ENCODE results near the gene NEK6. TPM values are rescaled to one million over a fixed set of nuclear protein-coding genes. Genes with fewer than 3 reads are reported as not detected.

The NEK6 gene
- total RNA-seq, 2 experiments from 2014 or later, result 5.6 to 16.4 TPM

DNA sequence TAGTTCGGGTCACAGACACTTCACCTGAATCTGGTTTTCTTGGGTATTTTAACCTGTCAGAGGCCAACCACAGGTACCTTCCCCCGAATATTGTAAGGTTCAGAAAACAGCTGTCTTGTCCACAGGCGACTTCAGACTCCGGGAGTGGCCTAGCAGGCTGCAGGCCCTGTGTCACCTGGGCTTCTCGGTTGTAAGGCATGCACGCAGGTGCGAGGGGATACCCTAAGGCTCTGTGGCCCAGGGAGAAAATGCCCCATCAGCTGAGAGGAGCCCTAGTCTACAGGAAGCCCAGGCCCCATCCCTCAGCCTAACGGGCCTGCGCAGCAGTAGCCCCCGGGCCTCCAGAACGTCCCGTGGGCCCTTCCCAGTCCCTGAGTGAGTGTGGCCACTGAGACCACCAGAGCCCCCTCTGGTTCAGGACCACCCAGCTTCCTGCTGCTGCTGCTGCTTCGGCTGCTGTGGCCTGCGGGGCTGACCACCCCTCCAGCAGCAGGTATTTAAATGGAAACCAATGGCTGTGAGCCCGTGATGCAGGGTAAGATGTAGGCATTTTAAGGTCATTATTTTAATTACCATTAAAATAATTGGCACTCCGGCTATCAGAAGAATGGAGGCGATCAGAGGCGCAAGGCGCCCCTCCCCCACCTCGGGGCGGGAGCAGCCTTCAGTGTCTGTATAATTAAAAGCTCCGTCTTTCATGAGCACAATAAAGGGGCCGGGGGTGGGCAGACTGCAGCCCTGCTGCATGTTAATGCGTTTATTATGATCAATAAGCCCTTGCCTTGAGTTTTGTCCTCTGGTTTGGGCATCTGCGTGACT lies 92.1 kb downstream of the NEK6 start:
- POLR2A ChIA-PET, result no interaction called here
- no peaks in the 10 kb centered on the region for H3K9me3 ChIP-seq (ENCODE audit: low read length)
- H3K9me2 ChIP-seq (ENCODE audit: insufficient read depth, low read length), result no peaks in the 10 kb centered on the region
- no peak overlapping the region for H3K4me3 ChIP-seq (ENCODE audit: low read depth, low read length, poor library complexity, severe bottlenecking)
- intact Hi-C loops (cut with micrococcal nuclease; ENCODE audit: unreplicated experiment), result no loop called here
- H2AFZ ChIP-seq (ENCODE audit: low read length), result no peak overlapping the region
- H3K4me2 ChIP-seq (ENCODE audit: low read length), result no peak overlapping the region
- CTCF ChIA-PET (ENCODE audit: unreplicated experiment), result no interaction called here
- H3K36me3 ChIP-seq (ENCODE audit: insufficient read depth, low read length), result peaks cover 65% of the 10 kb centered on the region
- H3K4me1 ChIP-seq (ENCODE audit: insufficient read depth, low read length, poor library complexity, severe bottlenecking), result no peaks in the 10 kb centered on the region
- DNase-seq (ENCODE audit: low spot score), result no peak
- H4K20me1 ChIP-seq (ENCODE audit: insufficient read depth, low read length), result no peaks in the 10 kb centered on the region
- no peaks in the 10 kb centered on the region for H3K79me2 ChIP-seq (ENCODE audit: insufficient read depth, low read depth, low read length)
- TF ChIP-seq, protein P1, sequence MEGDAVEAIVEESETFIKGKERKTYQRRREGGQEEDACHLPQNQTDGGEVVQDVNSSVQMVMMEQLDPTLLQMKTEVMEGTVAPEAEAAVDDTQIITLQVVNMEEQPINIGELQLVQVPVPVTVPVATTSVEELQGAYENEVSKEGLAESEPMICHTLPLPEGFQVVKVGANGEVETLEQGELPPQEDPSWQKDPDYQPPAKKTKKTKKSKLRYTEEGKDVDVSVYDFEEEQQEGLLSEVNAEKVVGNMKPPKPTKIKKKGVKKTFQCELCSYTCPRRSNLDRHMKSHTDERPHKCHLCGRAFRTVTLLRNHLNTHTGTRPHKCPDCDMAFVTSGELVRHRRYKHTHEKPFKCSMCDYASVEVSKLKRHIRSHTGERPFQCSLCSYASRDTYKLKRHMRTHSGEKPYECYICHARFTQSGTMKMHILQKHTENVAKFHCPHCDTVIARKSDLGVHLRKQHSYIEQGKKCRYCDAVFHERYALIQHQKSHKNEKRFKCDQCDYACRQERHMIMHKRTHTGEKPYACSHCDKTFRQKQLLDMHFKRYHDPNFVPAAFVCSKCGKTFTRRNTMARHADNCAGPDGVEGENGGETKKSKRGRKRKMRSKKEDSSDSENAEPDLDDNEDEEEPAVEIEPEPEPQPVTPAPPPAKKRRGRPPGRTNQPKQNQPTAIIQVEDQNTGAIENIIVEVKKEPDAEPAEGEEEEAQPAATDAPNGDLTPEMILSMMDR (conservative IDR thresholded peaks at IDR 0.05; ENCODE audit: low read length), result no peak
- TF ChIP-seq EZH2phosphoT487 (IDR thresholded peaks at IDR 0.05; ENCODE audit: borderline replicate concordance, low read depth, low read length), result no peak
- no peak overlapping the region for H3K27ac ChIP-seq (ENCODE audit: low read depth, low read length, poor library complexity, severe bottlenecking)
- BruUV-seq (replicated peaks), result no TSS peak

GRCh38 chr9:124350494-124351263 lies 92.9 kb downstream of the NEK6 start:
- intact Hi-C loops (cut with micrococcal nuclease; ENCODE audit: unreplicated experiment), result no loop called here
- BruUV-seq (replicated peaks), result no TSS peak
- Histone ChIP-seq H3K79me2 (ENCODE audit: insufficient read depth, low read depth, low read length) (no peaks in the 10 kb centered on the region), H3K36me3 (ENCODE audit: insufficient read depth, low read length) (peaks cover 65% of the 10 kb centered on the region), H4K20me1 (ENCODE audit: insufficient read depth, low read length) (no peaks in the 10 kb centered on the region), H2AFZ (ENCODE audit: low read length) (no peak overlapping the region), H3K4me1 (ENCODE audit: insufficient read depth, low read length, poor library complexity, severe bottlenecking) (no peaks in the 10 kb centered on the region), H3K27ac (ENCODE audit: low read depth, low read length, poor library complexity, severe bottlenecking) (no peak overlapping the region), H3K9me2 (ENCODE audit: insufficient read depth, low read length) (no peaks in the 10 kb centered on the region), H3K9me3 (ENCODE audit: low read length) (no peaks in the 10 kb centered on the region), H3K4me2 (ENCODE audit: low read length) (no peak overlapping the region), H3K4me3 (ENCODE audit: low read depth, low read length, poor library complexity, severe bottlenecking) (no peak overlapping the region)
- ChIA-PET CTCF (ENCODE audit: unreplicated experiment) (no interaction called here), POLR2A (no interaction called here)
- no peak for TF ChIP-seq EZH2phosphoT487 (IDR thresholded peaks at IDR 0.05; ENCODE audit: borderline replicate concordance, low read depth, low read length)
- TF ChIP-seq, protein P1 (conservative IDR thresholded peaks at IDR 0.05; ENCODE audit: low read length), result no peak
- no peak for DNase-seq (ENCODE audit: low spot score)
